IMR-90 (cell line): ENCODE measurements around the gene GPR141. TPM values are rescaled to one million over a fixed set of nuclear protein-coding genes. Genes with fewer than 3 reads are reported as not detected.

ENCODE experiments used
- ATAC-seq: fragments of 200-7000 bp; cut with Tn5 transposase; 2 replicates; pipeline ENCODE4 v1.9.1; 2020; ENCODE audit warnings: low read depth, mild to moderate bottlenecking, moderate library complexity
- BruUV-seq: library from RNA; stranded (reverse); fragments of 400-500 nt; replicated peaks from 2 replicates; lab custom pipeline; 2021; lab: Mats Ljungman, UMichigan
- CTCF ChIA-PET: fragments of 300-600 bp; formaldehyde crosslinking; extraction: SDS; loops from one replicate; lab custom pipeline; 2021; ENCODE audit warnings: antibody characterized with exemption; lab: Yijun Ruan, JAX
- POLR2A ChIA-PET: fragments of 300-600 bp; sonication (Branson Sonifier 250); formaldehyde crosslinking; loops from one replicate; lab custom pipeline; 2022; ENCODE audit warnings: antibody characterized with exemption; ENCODE audit not compliant: unreplicated experiment; lab: Charles Lee
- DNase-seq: peaks from one replicate; pipeline ENCODE4 v3.0.0; 2013
- H2AFZ ChIP-seq: replicated peaks from 2 replicates; pipeline ENCODE3; 2013; ENCODE audit warnings: low read length, mild to moderate bottlenecking; ENCODE audit not compliant: poor library complexity
- H2AK5ac ChIP-seq: 2 replicates; pipeline ENCODE4 v1.6.1; 2013; ENCODE audit warnings: low read depth, low read length, inconsistent platforms
- H2AK9ac ChIP-seq: replicated peaks from 2 replicates; pipeline ENCODE3; 2013; ENCODE audit warnings: mild to moderate bottlenecking, low read depth, low read length, moderate library complexity; ENCODE audit not compliant: poor library complexity
- H2BK120ac ChIP-seq: 2 replicates; pipeline ENCODE4 v1.6.1; 2013; ENCODE audit warnings: low read depth, low read length, inconsistent platforms
- H2BK15ac ChIP-seq: 3 replicates; pipeline ENCODE4 v1.6.1; 2013; ENCODE audit warnings: low read depth, low read length, inconsistent platforms
- H2BK20ac ChIP-seq: 2 replicates; pipeline ENCODE4 v1.6.1; 2013; ENCODE audit warnings: low read depth, mild to moderate bottlenecking, inconsistent platforms, low read length, moderate library complexity
- H2BK5ac ChIP-seq: 2 replicates; pipeline ENCODE4 v1.6.1; 2013; ENCODE audit warnings: mild to moderate bottlenecking, low read depth, low read length, inconsistent platforms; ENCODE audit not compliant: poor library complexity, severe bottlenecking
- H3K14ac ChIP-seq: replicated peaks from 2 replicates; pipeline ENCODE4 v1.6.1; 2013; ENCODE audit warnings: low read depth, low read length, inconsistent platforms
- H3K18ac ChIP-seq: 2 replicates; pipeline ENCODE4 v1.6.1; 2013; ENCODE audit warnings: low read depth, low read length, control low read depth
- H3K23ac ChIP-seq: 2 replicates; pipeline ENCODE4 v1.6.1; 2013; ENCODE audit warnings: low read depth, low read length, inconsistent platforms
- H3K27ac ChIP-seq: 2 replicates; pipeline ENCODE4 v1.5.1; 2013; ENCODE audit warnings: mild to moderate bottlenecking, control low read depth, low read length; ENCODE audit not compliant: insufficient read depth
- H3K27me3 ChIP-seq: 2 replicates; pipeline ENCODE4 v1.6.1; 2013; ENCODE audit warnings: low read length; ENCODE audit not compliant: control insufficient read depth, insufficient read depth
- H3K36me3 ChIP-seq: 2 replicates; pipeline ENCODE4 v1.6.1; 2013; ENCODE audit warnings: low read length, mixed read lengths; ENCODE audit not compliant: control insufficient read depth, insufficient read depth
- H3K4ac ChIP-seq: 2 replicates; pipeline ENCODE4 v1.6.1; 2013; ENCODE audit warnings: low read depth, low read length, inconsistent platforms
- H3K4me1 ChIP-seq: 2 replicates; pipeline ENCODE4 v1.6.1; 2013; ENCODE audit warnings: low read length, mixed read lengths; ENCODE audit not compliant: control insufficient read depth, insufficient read depth
- H3K4me2 ChIP-seq: 2 replicates; pipeline ENCODE4 v1.6.1; 2013; ENCODE audit warnings: low read depth, mild to moderate bottlenecking, control low read depth, low read length, moderate library complexity
- H3K4me3 ChIP-seq: 2 replicates; pipeline ENCODE4 v1.5.1; 2013; ENCODE audit warnings: low read depth, mild to moderate bottlenecking, control low read depth, low read length, moderate library complexity; ENCODE audit not compliant: insufficient read depth
- H3K56ac ChIP-seq: 2 replicates; pipeline ENCODE4 v1.6.1; 2013; ENCODE audit warnings: low read length, inconsistent platforms; ENCODE audit not compliant: insufficient read depth; ENCODE audit errors: extremely low read depth
- H3K79me1 ChIP-seq, 2 experiments: 2 replicates each; pipeline ENCODE4 v1.6.1; 2013; ENCODE audit warnings: low read length in 2 of 2, inconsistent platforms in 1 of 2, low read depth in 1 of 2
- H3K9ac ChIP-seq: 2 replicates; pipeline ENCODE4 v1.6.1; 2013; ENCODE audit warnings: low read depth, low read length, control low read depth
- H3K9me1 ChIP-seq: 2 replicates; pipeline ENCODE4 v1.6.1; 2013; ENCODE audit warnings: low read length, inconsistent platforms; ENCODE audit not compliant: insufficient read depth
- H3K9me3 ChIP-seq: 2 replicates; pipeline ENCODE4 v1.6.1; 2013; ENCODE audit warnings: low read length; ENCODE audit not compliant: control insufficient read depth, insufficient read depth
- H4K20me1 ChIP-seq: 2 replicates; pipeline ENCODE4 v1.6.1; 2013; ENCODE audit warnings: low read length, inconsistent platforms; ENCODE audit not compliant: insufficient read depth
- H4K5ac ChIP-seq: 2 replicates; pipeline ENCODE4 v1.6.1; 2013; ENCODE audit warnings: mild to moderate bottlenecking, low read depth, low read length, control low read depth
- H4K8ac ChIP-seq, 2 experiments: 2 replicates each; pipeline ENCODE4 v1.6.1; 2013; ENCODE audit warnings: low read depth in 2 of 2, low read length in 2 of 2, control low read depth in 1 of 2, inconsistent platforms in 1 of 2
- H4K91ac ChIP-seq: 2 replicates; pipeline ENCODE4 v1.6.1; 2013; ENCODE audit warnings: low read depth, low read length, inconsistent platforms; ENCODE audit not compliant: insufficient read depth
- BHLHE40 ChIP-seq: fragments of 150-350 bp; IDR thresholded peaks from 2 replicates; pipeline ENCODE4 v1.6.1; 2016; ENCODE audit warnings: mild to moderate bottlenecking, low read depth, low read length
- CEBPB ChIP-seq: IDR thresholded peaks from 2 replicates; pipeline ENCODE4 v1.6.1; 2012; ENCODE audit warnings: low read depth, low read length, improper control_type of control experiment
- CHD1 ChIP-seq: IDR thresholded peaks from 2 replicates; pipeline ENCODE4 v1.6.1; 2012; ENCODE audit warnings: low read depth, low read length, improper control_type of control experiment
- FOS ChIP-seq: fragments of 150-350 bp; IDR thresholded peaks from 2 replicates; pipeline ENCODE4 v1.6.1; 2016; ENCODE audit warnings: low read depth, low read length
- MAFK ChIP-seq: IDR thresholded peaks from 2 replicates; pipeline ENCODE4 v1.6.1; 2012; ENCODE audit warnings: low read depth, low read length, improper control_type of control experiment
- MAZ ChIP-seq: IDR thresholded peaks from 2 replicates; pipeline ENCODE4 v1.6.1; 2012; ENCODE audit warnings: low read depth, mild to moderate bottlenecking, low read length, improper control_type of control experiment, moderate library complexity, borderline replicate concordance
- MXI1 ChIP-seq: IDR thresholded peaks from 2 replicates; pipeline ENCODE4 v1.6.1; 2012; ENCODE audit warnings: low read depth, mild to moderate bottlenecking, low read length, moderate library complexity, borderline replicate concordance
- NFE2L2 ChIP-seq: fragments of 150-350 bp; IDR thresholded peaks from 2 replicates; pipeline ENCODE4 v1.6.1; 2016; ENCODE audit warnings: low read depth, mild to moderate bottlenecking, low read length
- POLR2A ChIP-seq: IDR thresholded peaks from 2 replicates; pipeline ENCODE4 v1.6.1; 2012; ENCODE audit warnings: mild to moderate bottlenecking, low read depth, low read length
- RAD21 ChIP-seq: IDR thresholded peaks from 2 replicates; pipeline ENCODE4 v1.6.1; 2012; ENCODE audit warnings: low read length, improper control_type of control experiment
- RCOR1 ChIP-seq: IDR thresholded peaks from 2 replicates; pipeline ENCODE4 v1.6.1; 2012; ENCODE audit warnings: mild to moderate bottlenecking, low read length, improper control_type of control experiment; ENCODE audit not compliant: insufficient replicate concordance
- RFX5 ChIP-seq: IDR thresholded peaks from 2 replicates; pipeline ENCODE4 v1.8.0; 2012; ENCODE audit warnings: low read depth, mild to moderate bottlenecking, low read length, moderate library complexity
- SMC3 ChIP-seq: fragments of 150-350 bp; IDR thresholded peaks from 2 replicates; pipeline ENCODE4 v1.6.1; 2016; ENCODE audit warnings: low read depth, mild to moderate bottlenecking, antibody characterized with exemption, low read length, moderate library complexity
- dilution Hi-C: fragments of 300-500 bp; cut with HindIII; formaldehyde crosslinking; loops from one replicate; pipeline ENCODE4 v1.14.3; 2018; ENCODE audit warnings: low sequenced_read_pairs; ENCODE audit not compliant: unreplicated experiment
- in situ Hi-C: fragments of 300-500 bp; cut with MboI; formaldehyde crosslinking; loops from 3 replicates; pipeline ENCODE4 v1.14.3; 2019; ENCODE audit warnings: low sequenced_read_pairs, inconsistent platforms, mixed read lengths
- intact Hi-C: fragments of 100-400 bp; cut with micrococcal nuclease; formaldehyde crosslinking; loops from 2 replicates; pipeline ENCODE4 v1.10.0; 2022
- polyA plus RNA-seq, 3 experiments: library from polyadenylated mRNA; depleted of rRNA; stranded (reverse); fragments of >200 nt; gene quantifications; 2 replicates each; pipeline ENCODE4 v1.2.3, GENCODE V29; 2012; ENCODE audit warnings: low replicate concordance in 1 of 3
- total RNA-seq: library from RNA; depleted of rRNA; stranded (reverse); fragments of >200 nt; gene quantifications from 2 replicates; pipeline ENCODE4 v1.2.3, GENCODE V29; 2012
- TF ChIP-seq, protein P1 (sequence below): fragments of 150-350 bp; IDR thresholded peaks from 2 replicates; pipeline ENCODE4 v1.6.1; 2016; ENCODE audit warnings: low read depth, mild to moderate bottlenecking, low read length, moderate library complexity, borderline replicate concordance
- TF ChIP-seq, protein P2 (sequence below): fragments of 150-350 bp; IDR thresholded peaks from 2 replicates; pipeline ENCODE4 v1.6.1; 2017; ENCODE audit warnings: mild to moderate bottlenecking, antibody characterized with exemption, low read length, low read depth
- TF ChIP-seq, protein P3 (sequence below): conservative IDR thresholded peaks from 2 replicates; pipeline ENCODE4 v1.5.1; 2012; ENCODE audit warnings: mild to moderate bottlenecking, low read depth, low read length, improper control_type of control experiment

The GPR141 gene
- total and polyA plus RNA-seq, 2 of the 4 experiments (the other 2 are of a cell fraction) = not detected

DNA sequence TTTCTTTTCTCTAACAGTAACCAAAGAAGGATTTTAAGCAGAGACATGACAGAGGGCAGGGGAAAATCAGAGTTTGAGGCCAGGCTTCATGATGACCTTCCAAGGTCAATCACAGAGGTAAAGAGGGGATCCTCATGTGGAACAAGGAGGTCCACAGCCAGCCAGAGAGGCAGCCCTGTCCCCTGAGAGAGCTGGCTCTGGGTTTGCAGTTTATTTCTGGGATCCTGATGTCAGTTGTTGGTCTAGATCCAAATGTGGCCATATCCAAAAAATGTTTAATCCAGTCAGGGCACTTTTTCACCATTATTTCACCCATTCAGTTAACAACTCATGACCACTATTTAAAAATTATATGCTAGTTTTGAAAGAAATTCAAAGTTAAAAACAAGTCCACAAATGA, 45.6 kb downstream of the GPR141 start:
- Histone ChIP-seq H3K4ac (no peak overlapping the region), H3K27ac (no peak overlapping the region), H2AK5ac (no peak overlapping the region), H3K36me3 (no peaks in the 10 kb centered on the region), H3K4me2 (no peak overlapping the region), H3K23ac (no peak overlapping the region), H3K4me3 (no peak overlapping the region), H2AFZ (no peak overlapping the region), H2BK20ac (no peak overlapping the region), H3K27me3 (no peaks in the 10 kb centered on the region), H4K91ac (no peak overlapping the region), H3K9me1 (no peaks in the 10 kb centered on the region), H2BK5ac (no peak overlapping the region), H3K9me3 (peaks cover 13% of the 10 kb centered on the region; the same call in 1 of the 2 replicates), H4K8ac (no peak overlapping the region), H3K56ac (no peak overlapping the region), H3K18ac (no peak overlapping the region), H2AK9ac (no peak overlapping the region), H2BK15ac (no peak overlapping the region), H4K20me1 (no peaks in the 10 kb centered on the region), H4K5ac (no peak overlapping the region), H3K4me1 (no peaks in the 10 kb centered on the region), H3K14ac (no peak overlapping the region), H2BK120ac (no peak overlapping the region), H3K79me1 (no peaks in the 10 kb centered on the region), H3K9ac (no peak overlapping the region)
- no peak for DNase-seq
- no TSS peak for BruUV-seq
- ChIA-PET POLR2A (no interaction called here), CTCF (no interaction called here)
- intact Hi-C loops (no loop called here), in situ Hi-C loops (no loop called here), dilution Hi-C loops (no loop called here)
- ATAC-seq = no peak
- TF ChIP-seq SMC3 (no peak), RFX5 (no peak), POLR2A (no peak), CEBPB (no peak), MXI1 (no peak), MAZ (no peak), NFE2L2 (no peak), RAD21 (no peak), MAFK (no peak), FOS (no peak), BHLHE40 (no peak), CHD1 (no peak), RCOR1 (no peak)
- TF ChIP-seq, protein P1, sequence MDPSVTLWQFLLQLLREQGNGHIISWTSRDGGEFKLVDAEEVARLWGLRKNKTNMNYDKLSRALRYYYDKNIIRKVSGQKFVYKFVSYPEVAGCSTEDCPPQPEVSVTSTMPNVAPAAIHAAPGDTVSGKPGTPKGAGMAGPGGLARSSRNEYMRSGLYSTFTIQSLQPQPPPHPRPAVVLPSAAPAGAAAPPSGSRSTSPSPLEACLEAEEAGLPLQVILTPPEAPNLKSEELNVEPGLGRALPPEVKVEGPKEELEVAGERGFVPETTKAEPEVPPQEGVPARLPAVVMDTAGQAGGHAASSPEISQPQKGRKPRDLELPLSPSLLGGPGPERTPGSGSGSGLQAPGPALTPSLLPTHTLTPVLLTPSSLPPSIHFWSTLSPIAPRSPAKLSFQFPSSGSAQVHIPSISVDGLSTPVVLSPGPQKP = no peak
- TF ChIP-seq, protein P2, sequence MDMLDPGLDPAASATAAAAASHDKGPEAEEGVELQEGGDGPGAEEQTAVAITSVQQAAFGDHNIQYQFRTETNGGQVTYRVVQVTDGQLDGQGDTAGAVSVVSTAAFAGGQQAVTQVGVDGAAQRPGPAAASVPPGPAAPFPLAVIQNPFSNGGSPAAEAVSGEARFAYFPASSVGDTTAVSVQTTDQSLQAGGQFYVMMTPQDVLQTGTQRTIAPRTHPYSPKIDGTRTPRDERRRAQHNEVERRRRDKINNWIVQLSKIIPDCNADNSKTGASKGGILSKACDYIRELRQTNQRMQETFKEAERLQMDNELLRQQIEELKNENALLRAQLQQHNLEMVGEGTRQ = no peak
- TF ChIP-seq, protein P3, sequence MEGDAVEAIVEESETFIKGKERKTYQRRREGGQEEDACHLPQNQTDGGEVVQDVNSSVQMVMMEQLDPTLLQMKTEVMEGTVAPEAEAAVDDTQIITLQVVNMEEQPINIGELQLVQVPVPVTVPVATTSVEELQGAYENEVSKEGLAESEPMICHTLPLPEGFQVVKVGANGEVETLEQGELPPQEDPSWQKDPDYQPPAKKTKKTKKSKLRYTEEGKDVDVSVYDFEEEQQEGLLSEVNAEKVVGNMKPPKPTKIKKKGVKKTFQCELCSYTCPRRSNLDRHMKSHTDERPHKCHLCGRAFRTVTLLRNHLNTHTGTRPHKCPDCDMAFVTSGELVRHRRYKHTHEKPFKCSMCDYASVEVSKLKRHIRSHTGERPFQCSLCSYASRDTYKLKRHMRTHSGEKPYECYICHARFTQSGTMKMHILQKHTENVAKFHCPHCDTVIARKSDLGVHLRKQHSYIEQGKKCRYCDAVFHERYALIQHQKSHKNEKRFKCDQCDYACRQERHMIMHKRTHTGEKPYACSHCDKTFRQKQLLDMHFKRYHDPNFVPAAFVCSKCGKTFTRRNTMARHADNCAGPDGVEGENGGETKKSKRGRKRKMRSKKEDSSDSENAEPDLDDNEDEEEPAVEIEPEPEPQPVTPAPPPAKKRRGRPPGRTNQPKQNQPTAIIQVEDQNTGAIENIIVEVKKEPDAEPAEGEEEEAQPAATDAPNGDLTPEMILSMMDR = no peak
